Retinal pigment epithelial cell (primary cell): Measurements from ENCODE around the gene FYTTD1.
A peak's percentile ranks its signal among the peaks of the same experiment; 100 is the strongest.
"Not testable (repeated sequence)": the region's sequence is repeated elsewhere in the genome, so short reads cannot be mapped to it uniquely, and the experiment has no call there.

ENCODE experiments used
- DNase-seq: peaks from one replicate; pipeline ENCODE4 v3.0.0-alpha.2; 2010; ENCODE audit warnings: low read depth
- H3K4me3 ChIP-seq: 2 replicates; pipeline ENCODE4 v1.5.1; 2011; ENCODE audit warnings: mild to moderate bottlenecking, low read length, control low read depth, moderate library complexity
- TF ChIP-seq, protein P1 (sequence below): conservative IDR thresholded peaks from 2 replicates; pipeline ENCODE4 v1.5.1; 2011; ENCODE audit warnings: low read depth, low read length, control low read depth, inconsistent platforms

Gene FYTTD1, protein sequence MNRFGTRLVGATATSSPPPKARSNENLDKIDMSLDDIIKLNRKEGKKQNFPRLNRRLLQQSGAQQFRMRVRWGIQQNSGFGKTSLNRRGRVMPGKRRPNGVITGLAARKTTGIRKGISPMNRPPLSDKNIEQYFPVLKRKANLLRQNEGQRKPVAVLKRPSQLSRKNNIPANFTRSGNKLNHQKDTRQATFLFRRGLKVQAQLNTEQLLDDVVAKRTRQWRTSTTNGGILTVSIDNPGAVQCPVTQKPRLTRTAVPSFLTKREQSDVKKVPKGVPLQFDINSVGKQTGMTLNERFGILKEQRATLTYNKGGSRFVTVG

DNA sequence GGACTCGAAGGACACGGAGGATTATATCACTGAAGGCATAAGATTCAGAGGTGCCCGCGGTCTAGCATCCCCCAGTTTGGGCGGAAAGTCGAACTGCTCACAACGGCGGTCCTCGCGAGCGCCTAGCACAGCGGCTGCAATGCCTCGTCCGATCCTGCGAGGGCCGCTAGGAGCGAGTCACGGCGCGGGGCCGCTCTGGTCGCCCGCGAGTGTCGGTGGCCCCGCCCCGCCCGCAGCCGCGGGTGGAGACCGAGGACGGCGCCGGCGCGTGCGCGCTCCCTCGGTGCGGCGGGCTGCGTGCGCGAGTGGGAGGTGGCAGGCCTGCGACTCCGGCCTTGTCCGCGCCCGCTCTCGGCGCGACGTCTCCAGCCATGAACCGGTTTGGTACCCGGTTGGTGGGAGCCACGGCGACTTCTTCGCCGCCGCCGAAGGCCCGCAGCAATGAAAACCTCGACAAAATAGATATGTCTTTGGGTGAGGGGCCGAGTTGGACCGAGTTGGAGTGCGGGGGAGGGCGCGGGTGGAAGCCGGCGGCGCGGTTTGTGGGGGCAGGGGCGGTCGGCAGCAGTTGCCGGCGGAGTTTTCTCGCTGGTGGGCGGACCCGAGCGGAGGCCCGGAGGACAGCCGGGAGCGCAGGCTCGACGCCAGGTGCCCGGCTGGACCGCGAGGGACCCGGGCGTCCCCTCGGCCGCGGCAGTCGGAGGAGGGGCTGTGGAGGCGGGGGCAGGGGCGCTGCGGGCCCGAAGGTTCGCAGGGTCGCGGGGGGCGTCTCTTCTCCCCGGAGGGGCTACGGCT, at the start of gene FYTTD1:
Gene FYTTD1 (plus strand): TSS at position 283 of the 795 bp plus-strand sequence. CDS start 89 bp downstream, at position 372.
- DNase-seq: no peak
- TF ChIP-seq, protein P1, sequence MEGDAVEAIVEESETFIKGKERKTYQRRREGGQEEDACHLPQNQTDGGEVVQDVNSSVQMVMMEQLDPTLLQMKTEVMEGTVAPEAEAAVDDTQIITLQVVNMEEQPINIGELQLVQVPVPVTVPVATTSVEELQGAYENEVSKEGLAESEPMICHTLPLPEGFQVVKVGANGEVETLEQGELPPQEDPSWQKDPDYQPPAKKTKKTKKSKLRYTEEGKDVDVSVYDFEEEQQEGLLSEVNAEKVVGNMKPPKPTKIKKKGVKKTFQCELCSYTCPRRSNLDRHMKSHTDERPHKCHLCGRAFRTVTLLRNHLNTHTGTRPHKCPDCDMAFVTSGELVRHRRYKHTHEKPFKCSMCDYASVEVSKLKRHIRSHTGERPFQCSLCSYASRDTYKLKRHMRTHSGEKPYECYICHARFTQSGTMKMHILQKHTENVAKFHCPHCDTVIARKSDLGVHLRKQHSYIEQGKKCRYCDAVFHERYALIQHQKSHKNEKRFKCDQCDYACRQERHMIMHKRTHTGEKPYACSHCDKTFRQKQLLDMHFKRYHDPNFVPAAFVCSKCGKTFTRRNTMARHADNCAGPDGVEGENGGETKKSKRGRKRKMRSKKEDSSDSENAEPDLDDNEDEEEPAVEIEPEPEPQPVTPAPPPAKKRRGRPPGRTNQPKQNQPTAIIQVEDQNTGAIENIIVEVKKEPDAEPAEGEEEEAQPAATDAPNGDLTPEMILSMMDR: peak; percentile 29
- H3K4me3 ChIP-seq: peak within 1 kb of the TSS; percentile 79

DNA sequence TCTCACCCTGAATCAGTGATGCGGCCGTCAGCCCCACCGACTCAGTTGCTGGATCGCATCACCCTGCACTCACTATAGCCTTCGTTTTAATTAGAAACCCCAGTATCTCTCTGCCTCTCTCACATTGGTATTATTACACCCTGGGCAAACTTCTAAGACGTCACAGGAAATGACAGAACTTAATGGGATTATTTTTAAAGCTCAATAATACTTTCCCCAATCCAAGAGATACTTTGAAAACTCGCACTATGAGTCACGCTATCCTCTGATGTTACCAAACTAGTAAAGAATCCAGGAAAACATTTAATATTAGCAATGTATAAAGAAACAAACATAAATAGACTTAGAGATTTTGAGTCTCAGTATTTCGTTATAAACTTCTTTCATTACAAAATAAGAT, 49.6 kb upstream of the FYTTD1 start:
- H3K4me3 ChIP-seq: no peak overlapping the region
- TF ChIP-seq, protein P1: no peak
- DNase-seq: no peak

DNA sequence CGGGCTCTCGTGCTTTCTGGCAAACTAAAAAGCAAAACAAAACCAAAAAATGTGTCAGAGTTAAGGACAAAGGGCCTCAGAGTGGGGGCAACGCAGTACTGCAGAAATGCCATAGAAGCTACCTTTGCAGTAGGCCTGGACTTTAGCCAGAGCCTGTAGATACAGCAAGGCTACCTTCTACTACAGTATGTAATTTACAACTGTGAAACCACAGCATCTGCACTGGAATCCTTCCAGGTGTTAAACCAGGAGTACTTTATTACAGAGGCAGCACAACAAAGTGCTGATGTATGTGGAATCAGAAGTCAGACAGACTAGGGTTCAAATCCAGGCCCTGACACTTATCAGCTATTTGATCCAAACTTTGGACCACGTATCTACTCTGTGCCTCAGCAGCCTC, 47.8 kb upstream of the FYTTD1 start:
- H3K4me3 ChIP-seq: no peak overlapping the region
- DNase-seq: no peak
- TF ChIP-seq, protein P1: no peak

DNA sequence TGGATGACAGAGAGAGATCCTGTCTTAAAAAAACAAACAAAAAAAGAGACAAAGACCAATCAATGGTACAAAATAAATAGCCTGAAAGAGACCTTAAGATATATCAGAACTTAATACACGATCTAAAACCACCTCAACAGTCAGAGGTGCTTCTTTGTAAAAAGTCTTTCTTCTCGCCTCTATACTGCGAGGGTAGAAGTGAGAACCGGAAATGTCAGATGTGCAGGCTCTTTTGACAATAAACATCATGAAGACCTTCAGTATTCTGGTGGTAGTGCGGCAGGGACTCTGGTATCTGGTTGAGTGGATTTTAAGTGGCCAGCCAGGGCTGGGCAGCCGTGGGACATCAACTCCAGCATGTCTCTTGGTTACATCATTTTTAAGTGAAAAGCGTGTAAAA, 43.0 kb upstream of the FYTTD1 start:
- DNase-seq: no peak
- TF ChIP-seq, protein P1: no peak
- no peak overlapping the region for H3K4me3 ChIP-seq

DNA sequence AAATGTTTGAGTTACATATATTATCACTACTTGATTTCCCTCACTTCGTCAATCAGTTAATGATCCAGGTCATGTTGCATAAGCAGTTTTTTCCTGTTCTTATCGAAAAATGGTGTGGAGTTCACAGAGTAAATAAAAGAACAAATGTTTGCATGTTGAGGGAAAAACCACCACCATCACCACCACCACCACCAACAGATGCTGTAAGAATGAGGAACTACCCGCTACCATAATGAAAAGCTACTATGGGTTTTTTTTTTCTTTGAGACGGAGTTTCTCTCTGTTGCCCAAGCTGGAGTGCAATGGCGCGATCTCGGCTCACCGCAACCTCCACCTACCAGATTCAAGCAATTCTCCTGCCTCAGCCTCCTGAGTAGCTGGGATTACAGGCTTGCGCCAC, 40.5 kb upstream of the FYTTD1 start:
- H3K4me3 ChIP-seq: no peak overlapping the region
- DNase-seq: no peak
- TF ChIP-seq, protein P1: no peak

DNA sequence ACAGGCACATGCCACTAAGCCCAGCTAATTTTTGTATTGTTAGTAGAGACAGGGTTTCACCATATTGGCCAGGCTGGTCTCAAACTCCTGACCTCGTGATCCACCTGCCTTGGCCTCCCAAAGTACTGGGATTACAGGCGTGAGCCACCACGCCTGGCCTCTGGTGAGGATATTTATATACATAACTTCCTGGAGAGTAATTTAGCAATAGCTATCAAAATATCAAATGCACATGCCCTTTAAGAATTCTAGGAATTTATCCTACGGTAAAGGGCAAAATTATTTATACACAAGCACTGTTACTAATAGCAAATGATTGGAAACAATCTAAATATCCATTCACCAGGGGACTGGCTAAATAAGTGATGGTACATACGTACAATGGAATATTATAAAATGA, 38.7 kb upstream of the FYTTD1 start:
- DNase-seq, H3K4me3 ChIP-seq: not testable (repeated sequence)

DNA sequence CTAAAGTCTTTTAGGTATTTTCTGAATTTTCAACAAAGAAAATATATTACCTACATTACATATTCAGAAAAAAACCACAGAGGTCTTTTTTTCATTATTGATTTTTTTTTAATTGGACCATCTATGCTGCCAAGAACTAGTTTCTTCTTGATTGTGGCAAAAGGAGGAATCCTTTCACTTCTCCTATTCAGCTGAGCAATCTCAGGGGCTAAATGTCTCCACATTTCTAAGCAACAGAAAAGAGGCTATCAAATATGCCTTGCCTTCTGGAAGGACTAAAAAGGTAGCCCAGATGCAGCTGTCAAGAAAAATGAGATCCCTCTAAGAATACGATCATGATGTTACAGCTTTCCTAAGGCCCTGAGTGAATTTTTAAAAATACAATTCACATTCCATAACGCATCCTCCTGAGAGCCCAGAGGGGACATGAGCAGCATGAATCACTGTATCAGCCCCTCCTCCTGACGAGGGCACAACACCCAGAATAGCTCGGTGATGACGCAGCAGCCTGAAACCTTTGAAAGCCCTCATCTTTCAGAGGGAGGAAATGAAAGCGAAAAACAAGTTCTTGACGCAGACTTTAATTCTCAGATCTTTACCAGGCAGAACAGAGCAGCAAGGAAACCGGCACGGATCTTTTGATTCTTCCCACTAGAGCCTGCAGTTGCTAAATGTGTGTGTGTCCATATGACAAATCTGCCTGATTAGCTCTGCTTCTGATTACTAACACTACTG, 37.5 kb upstream of the FYTTD1 start:
- TF ChIP-seq, protein P1: no peak
- peak overlapping the region; percentile 35 for H3K4me3 ChIP-seq
- peak; percentile 96 for DNase-seq
